NB4 (cell line): ENCODE data around the gene OR9Q2.

Source experiments
- DNase-seq: peaks from one replicate; pipeline ENCODE4 v3.0.0; 2010; ENCODE audit warnings: low read depth
- H3K4me3 ChIP-seq: one replicate; pipeline ENCODE4 v1.5.1; 2011; ENCODE audit warnings: mild to moderate bottlenecking, low read depth, low read length, moderate library complexity
- CTCF ChIP-seq: IDR thresholded peaks from one replicate; pipeline ENCODE4 v1.5.1; 2012; ENCODE audit warnings: low read depth, low read length
- MAX ChIP-seq: IDR thresholded peaks from 2 replicates; pipeline ENCODE4 v1.6.1; 2011; ENCODE audit warnings: low read depth, low read length
- MYC ChIP-seq: IDR thresholded peaks from 2 replicates; pipeline ENCODE4 v1.6.1; 2011; ENCODE audit warnings: low read depth, low read length
- POLR2A ChIP-seq: IDR thresholded peaks from 2 replicates; pipeline ENCODE4 v1.6.1; 2011; ENCODE audit warnings: mild to moderate bottlenecking; ENCODE audit not compliant: insufficient read length; ENCODE audit errors: extremely low read depth

The OR9Q2 gene

GRCh38 chr11:58165504-58166106 lies 23.3 kb upstream of the OR9Q2 start:
- H3K4me3 ChIP-seq = no peak overlapping the region
- TF ChIP-seq CTCF (no peak), MAX (no peak), MYC (no peak)
- no peak for DNase-seq

GRCh38 chr11:58177409-58178054 lies 11.3 kb upstream of the OR9Q2 start:
- no peak for DNase-seq
- no peak for TF ChIP-seq CTCF
- TF ChIP-seq POLR2A = no peak
- no peak for TF ChIP-seq MYC
- TF ChIP-seq MAX = peak; percentile 71

GRCh38 chr11:58178444-58178843 lies 10.4 kb upstream of the OR9Q2 start:
- DNase-seq = no peak
- no peak overlapping the region for H3K4me3 ChIP-seq
- no peak for TF ChIP-seq MAX
- no peak for TF ChIP-seq MYC
- no peak for TF ChIP-seq POLR2A
- TF ChIP-seq CTCF = no peak

More at GRCh38 chr11:58177409-58178054, 11.3 kb upstream of the OR9Q2 start:
- H3K4me3 ChIP-seq = no peak overlapping the region

- TF ChIP-seq POLR2A (no peak), MYC (no peak), CTCF (no peak), MAX (no peak)
- peak; percentile 10 for DNase-seq
Measured at GRCh38 chr11:58179648-58180047, 9.2 kb upstream of the OR9Q2 start.

GRCh38 chr11:58186938-58187337 lies 1.9 kb upstream of the OR9Q2 start:
- no peak overlapping the region for H3K4me3 ChIP-seq
- DNase-seq = no peak
- TF ChIP-seq MYC (no peak), MAX (no peak), POLR2A (no peak), CTCF (no peak)

More at GRCh38 chr11:58179648-58180047, 9.2 kb upstream of the OR9Q2 start:
- H3K4me3 ChIP-seq = no peak overlapping the region

- TF ChIP-seq POLR2A (no peak), MYC (no peak), CTCF (no peak), MAX (no peak)
- no peak overlapping the region for H3K4me3 ChIP-seq
- no peak for DNase-seq
Measured at GRCh38 chr11:58192229-58192628, 3.4 kb downstream of the OR9Q2 start.
